Measurements from ENCODE around the gene PRKCE.

DNA sequence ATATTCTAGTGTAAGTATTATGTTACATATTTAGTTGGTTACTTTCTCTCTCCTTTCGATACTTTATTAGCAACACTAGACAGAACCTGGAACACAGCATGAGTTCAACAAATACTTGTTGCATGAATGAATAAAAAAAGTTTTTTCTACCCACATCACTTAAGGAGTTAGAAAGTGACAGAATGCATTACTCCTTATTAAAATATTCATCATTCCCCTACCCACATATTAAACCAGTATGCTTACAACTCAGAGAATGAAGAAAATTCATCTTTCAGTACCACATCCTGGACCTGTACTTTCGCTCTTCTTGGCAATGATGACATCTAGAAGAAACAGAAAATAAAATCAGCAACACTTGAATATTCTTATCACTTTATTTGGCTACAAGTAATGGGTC lies 46.4 kb upstream of the PRKCE start:
- TF ChIP-seq, protein P1, sequence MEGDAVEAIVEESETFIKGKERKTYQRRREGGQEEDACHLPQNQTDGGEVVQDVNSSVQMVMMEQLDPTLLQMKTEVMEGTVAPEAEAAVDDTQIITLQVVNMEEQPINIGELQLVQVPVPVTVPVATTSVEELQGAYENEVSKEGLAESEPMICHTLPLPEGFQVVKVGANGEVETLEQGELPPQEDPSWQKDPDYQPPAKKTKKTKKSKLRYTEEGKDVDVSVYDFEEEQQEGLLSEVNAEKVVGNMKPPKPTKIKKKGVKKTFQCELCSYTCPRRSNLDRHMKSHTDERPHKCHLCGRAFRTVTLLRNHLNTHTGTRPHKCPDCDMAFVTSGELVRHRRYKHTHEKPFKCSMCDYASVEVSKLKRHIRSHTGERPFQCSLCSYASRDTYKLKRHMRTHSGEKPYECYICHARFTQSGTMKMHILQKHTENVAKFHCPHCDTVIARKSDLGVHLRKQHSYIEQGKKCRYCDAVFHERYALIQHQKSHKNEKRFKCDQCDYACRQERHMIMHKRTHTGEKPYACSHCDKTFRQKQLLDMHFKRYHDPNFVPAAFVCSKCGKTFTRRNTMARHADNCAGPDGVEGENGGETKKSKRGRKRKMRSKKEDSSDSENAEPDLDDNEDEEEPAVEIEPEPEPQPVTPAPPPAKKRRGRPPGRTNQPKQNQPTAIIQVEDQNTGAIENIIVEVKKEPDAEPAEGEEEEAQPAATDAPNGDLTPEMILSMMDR (IDR thresholded peaks at IDR 0.05), result no peak
- no peak for TF ChIP-seq POLR2AphosphoS5 (IDR thresholded peaks at IDR 0.05)
